ENCODE results near the gene ADGRB3.

ADGRB3 gene

GRCh38 chr6:69386426-69386825, 751.3 kb downstream of the ADGRB3 start:
- Histone ChIP-seq H3K4ac (ENCODE audit: low read depth in 1 of 2, low read length in 2 of 2) (no peak overlapping the region), H2BK5ac (ENCODE audit: low read depth, low read length, poor library complexity, severe bottlenecking) (no peak overlapping the region), H3K27ac (ENCODE audit: low read length, poor library complexity, severe bottlenecking) (no peak overlapping the region), H3K36me3 (ENCODE audit: control insufficient read depth in 1 of 2, insufficient read depth in 2 of 2, low read depth in 1 of 2, low read length in 2 of 2) (no peaks in the 10 kb centered on the region), H3K14ac (ENCODE audit: low read length in 2 of 2) (no peak overlapping the region), H3K9me3 (ENCODE audit: control insufficient read depth, low read length) (no peaks in the 10 kb centered on the region), H3K18ac (ENCODE audit: low read depth in 1 of 2, low read length in 2 of 2) (no peak overlapping the region), H3K79me1 (replicated peaks; ENCODE audit: low read length, poor library complexity, severe bottlenecking) (no peaks in the 10 kb centered on the region), H2BK120ac (ENCODE audit: low read depth, low read length) (no peak overlapping the region), H2AFZ (ENCODE audit: low read depth, low read length) (no peak overlapping the region), H3K9ac (ENCODE audit: low read length) (no peak overlapping the region), H3K27me3 (ENCODE audit: control insufficient read depth in 1 of 2, insufficient read depth in 1 of 2, low read length in 2 of 2) (no peaks in the 10 kb centered on the region), H3K4me1 (ENCODE audit: control insufficient read depth, insufficient read depth, low read depth, low read length) (peaks cover 2% of the 10 kb centered on the region), H2BK15ac (ENCODE audit: low read depth, poor library complexity, severe bottlenecking) (no peak overlapping the region), H2BK12ac (ENCODE audit: low read length in 2 of 2) (no peak overlapping the region), H2AK5ac (ENCODE audit: low read length, severe bottlenecking) (no peak overlapping the region), H3K23ac (ENCODE audit: low read length in 2 of 2) (no peak overlapping the region), H3K4me2 (ENCODE audit: low read length, poor library complexity, severe bottlenecking) (no peak overlapping the region), H4K91ac (ENCODE audit: low read length) (no peak overlapping the region), H4K8ac (ENCODE audit: low read length) (no peak overlapping the region), H3K4me3 (ENCODE audit: insufficient read depth in 1 of 2, low read depth in 1 of 2, low read length in 2 of 2) (no peak overlapping the region)
- 82% methylated on average over 4 of the region's 5 CpGs for WGBS
- no peak for DNase-seq

GRCh38 chr6:69390125-69390524, 755.0 kb downstream of the ADGRB3 start:
- no peak overlapping the region for H3K9ac ChIP-seq (ENCODE audit: low read length)
- H2BK12ac ChIP-seq (ENCODE audit: low read length in 2 of 2), result no peak overlapping the region
- H4K91ac ChIP-seq (ENCODE audit: low read length), result no peak overlapping the region

GRCh38 chr6:69391106-69391505, 756.0 kb downstream of the ADGRB3 start:
- Histone ChIP-seq H2BK5ac (ENCODE audit: low read depth, low read length, poor library complexity, severe bottlenecking) (no peak overlapping the region), H3K9ac (ENCODE audit: low read length) (no peak overlapping the region), H3K27me3 (ENCODE audit: control insufficient read depth in 1 of 2, insufficient read depth in 1 of 2, low read length in 2 of 2) (no peaks in the 10 kb centered on the region), H3K9me3 (ENCODE audit: control insufficient read depth, low read length) (no peaks in the 10 kb centered on the region), H2BK120ac (ENCODE audit: low read depth, low read length) (no peak overlapping the region), H4K8ac (ENCODE audit: low read length) (no peak overlapping the region), H3K14ac (ENCODE audit: low read length in 2 of 2) (peak overlapping the region in 1 of 2 experiments; percentile 55), H2AK5ac (ENCODE audit: low read length, severe bottlenecking) (no peak overlapping the region), H2BK12ac (ENCODE audit: low read length in 2 of 2) (no peak overlapping the region), H4K91ac (ENCODE audit: low read length) (no peak overlapping the region), H3K36me3 (ENCODE audit: control insufficient read depth in 1 of 2, insufficient read depth in 2 of 2, low read depth in 1 of 2, low read length in 2 of 2) (no peaks in the 10 kb centered on the region), H3K23ac (ENCODE audit: low read length in 2 of 2) (no peak overlapping the region), H2AFZ (ENCODE audit: low read depth, low read length) (no peak overlapping the region), H3K4me2 (ENCODE audit: low read length, poor library complexity, severe bottlenecking) (no peak overlapping the region), H3K79me1 (replicated peaks; ENCODE audit: low read length, poor library complexity, severe bottlenecking) (no peaks in the 10 kb centered on the region), H3K18ac (ENCODE audit: low read depth in 1 of 2, low read length in 2 of 2) (peak overlapping the region in 1 of 2 experiments; percentile 48), H3K4me1 (ENCODE audit: control insufficient read depth, insufficient read depth, low read depth, low read length) (peaks cover 2% of the 10 kb centered on the region), H3K4me3 (ENCODE audit: insufficient read depth in 1 of 2, low read depth in 1 of 2, low read length in 2 of 2) (no peak overlapping the region), H3K4ac (ENCODE audit: low read depth in 1 of 2, low read length in 2 of 2) (no peak overlapping the region), H3K27ac (ENCODE audit: low read length, poor library complexity, severe bottlenecking) (no peak overlapping the region), H2BK15ac (ENCODE audit: low read depth, poor library complexity, severe bottlenecking) (no peak overlapping the region)
- DNase-seq, result peak; percentile 19
- 14% methylated on average over 4 of the region's 6 CpGs for WGBS

More at GRCh38 chr6:69390125-69390524, 755.0 kb downstream of the ADGRB3 start:
- H3K79me1 ChIP-seq (replicated peaks; ENCODE audit: low read length, poor library complexity, severe bottlenecking), result no peaks in the 10 kb centered on the region
- H3K4ac ChIP-seq (ENCODE audit: low read depth in 1 of 2, low read length in 2 of 2), result no peak overlapping the region
- H3K18ac ChIP-seq (ENCODE audit: low read depth in 1 of 2, low read length in 2 of 2), result no peak overlapping the region
- H3K4me3 ChIP-seq (ENCODE audit: insufficient read depth in 1 of 2, low read depth in 1 of 2, low read length in 2 of 2), result no peak overlapping the region
- no peak overlapping the region for H3K23ac ChIP-seq (ENCODE audit: low read length in 2 of 2)
- no peak overlapping the region for H2BK15ac ChIP-seq (ENCODE audit: low read depth, poor library complexity, severe bottlenecking)
- H3K4me1 ChIP-seq (ENCODE audit: control insufficient read depth, insufficient read depth, low read depth, low read length), result peaks cover 2% of the 10 kb centered on the region
- no peaks in the 10 kb centered on the region for H3K9me3 ChIP-seq (ENCODE audit: control insufficient read depth, low read length)
- H3K4me2 ChIP-seq (ENCODE audit: low read length, poor library complexity, severe bottlenecking), result no peak overlapping the region
- H2BK5ac ChIP-seq (ENCODE audit: low read depth, low read length, poor library complexity, severe bottlenecking), result no peak overlapping the region
- no peak overlapping the region for H4K8ac ChIP-seq (ENCODE audit: low read length)
- no peak overlapping the region for H2AK5ac ChIP-seq (ENCODE audit: low read length, severe bottlenecking)
- H3K27ac ChIP-seq (ENCODE audit: low read length, poor library complexity, severe bottlenecking), result no peak overlapping the region
- no peak overlapping the region for H2AFZ ChIP-seq (ENCODE audit: low read depth, low read length)
- H3K27me3 ChIP-seq (ENCODE audit: control insufficient read depth in 1 of 2, insufficient read depth in 1 of 2, low read length in 2 of 2), result no peaks in the 10 kb centered on the region
- H2BK120ac ChIP-seq (ENCODE audit: low read depth, low read length), result no peak overlapping the region
- no peaks in the 10 kb centered on the region for H3K36me3 ChIP-seq (ENCODE audit: control insufficient read depth in 1 of 2, insufficient read depth in 2 of 2, low read depth in 1 of 2, low read length in 2 of 2)
- 21% methylated on average over 2 of the region's 4 CpGs for WGBS
- DNase-seq, result no peak
- H3K14ac ChIP-seq (ENCODE audit: low read length in 2 of 2), result no peak overlapping the region

GRCh38 chr6:69392745-69393144, 757.7 kb downstream of the ADGRB3 start:
- no peak overlapping the region for H3K4me3 ChIP-seq (ENCODE audit: insufficient read depth in 1 of 2, low read depth in 1 of 2, low read length in 2 of 2)
- no peak overlapping the region for H2BK120ac ChIP-seq (ENCODE audit: low read depth, low read length)
- WGBS, result 90% methylated on average over 7 of the region's 7 CpGs
- H3K4me1 ChIP-seq (ENCODE audit: control insufficient read depth, insufficient read depth, low read depth, low read length), result peaks cover 2% of the 10 kb centered on the region
- H3K9me3 ChIP-seq (ENCODE audit: control insufficient read depth, low read length), result no peaks in the 10 kb centered on the region
- no peak overlapping the region for H2BK12ac ChIP-seq (ENCODE audit: low read length in 2 of 2)
- H3K27me3 ChIP-seq (ENCODE audit: control insufficient read depth in 1 of 2, insufficient read depth in 1 of 2, low read length in 2 of 2), result no peaks in the 10 kb centered on the region
- H3K4me2 ChIP-seq (ENCODE audit: low read length, poor library complexity, severe bottlenecking), result no peak overlapping the region
- H4K91ac ChIP-seq (ENCODE audit: low read length), result no peak overlapping the region
- H3K18ac ChIP-seq (ENCODE audit: low read depth in 1 of 2, low read length in 2 of 2), result no peak overlapping the region
- no peak overlapping the region for H2BK5ac ChIP-seq (ENCODE audit: low read depth, low read length, poor library complexity, severe bottlenecking)
- no peaks in the 10 kb centered on the region for H3K36me3 ChIP-seq (ENCODE audit: control insufficient read depth in 1 of 2, insufficient read depth in 2 of 2, low read depth in 1 of 2, low read length in 2 of 2)
- H3K9ac ChIP-seq (ENCODE audit: low read length), result no peak overlapping the region
- no peak overlapping the region for H3K23ac ChIP-seq (ENCODE audit: low read length in 2 of 2)
- no peak overlapping the region for H2AFZ ChIP-seq (ENCODE audit: low read depth, low read length)
- H3K79me1 ChIP-seq (replicated peaks; ENCODE audit: low read length, poor library complexity, severe bottlenecking), result no peaks in the 10 kb centered on the region
- no peak overlapping the region for H4K8ac ChIP-seq (ENCODE audit: low read length)
- DNase-seq, result no peak
- H2BK15ac ChIP-seq (ENCODE audit: low read depth, poor library complexity, severe bottlenecking), result no peak overlapping the region
- no peak overlapping the region for H2AK5ac ChIP-seq (ENCODE audit: low read length, severe bottlenecking)
- no peak overlapping the region for H3K4ac ChIP-seq (ENCODE audit: low read depth in 1 of 2, low read length in 2 of 2)
- no peak overlapping the region for H3K27ac ChIP-seq (ENCODE audit: low read length, poor library complexity, severe bottlenecking)
- H3K14ac ChIP-seq (ENCODE audit: low read length in 2 of 2), result no peak overlapping the region
